ENCODE measurements around the gene ANKRD55. TPM values are rescaled to one million over a fixed set of nuclear protein-coding genes. Genes with fewer than 3 reads are reported as not detected.
"Not testable (repeated sequence)": the region's sequence is repeated elsewhere in the genome, so short reads cannot be mapped to it uniquely, and the experiment has no call there.

The ANKRD55 gene
- total RNA-seq, 2 experiments from 2014 or later = 0.23 to 0.50 TPM

GRCh38 chr5:56156585-56157190 is 76.4 kb downstream of the ANKRD55 start:
- peak; percentile 26 for DNase-seq
- peaks cover 52% of the 10 kb centered on the region for H3K4me1 Mint-ChIP-seq
- H3K27me3 Mint-ChIP-seq, H3K4me3 Mint-ChIP-seq, H3K9me3 Mint-ChIP-seq, H3K36me3 Mint-ChIP-seq: not testable (repeated sequence)
- H3K27ac Mint-ChIP-seq = peak overlapping the region; percentile 76

GRCh38 chr5:56155992-56156584 is 77.0 kb downstream of the ANKRD55 start:
- H3K27me3 Mint-ChIP-seq = no peaks in the 10 kb centered on the region
- no peak for DNase-seq
- no peaks in the 10 kb centered on the region for H3K36me3 Mint-ChIP-seq
- H3K27ac Mint-ChIP-seq = peak overlapping the region; percentile 76
- H3K4me3 Mint-ChIP-seq = no peak overlapping the region
- H3K9me3 Mint-ChIP-seq = no peaks in the 10 kb centered on the region
- H3K4me1 Mint-ChIP-seq = peaks cover 46% of the 10 kb centered on the region

GRCh38 chr5:56154732-56155484 is 78.2 kb downstream of the ANKRD55 start:
- H3K4me3 Mint-ChIP-seq = no peak overlapping the region

GRCh38 chr5:56152437-56152836 is 80.7 kb downstream of the ANKRD55 start:
- no peak for DNase-seq
- H3K4me1 Mint-ChIP-seq = peaks cover 58% of the 10 kb centered on the region
- no peak overlapping the region for H3K4me3 Mint-ChIP-seq
- no peaks in the 10 kb centered on the region for H3K9me3 Mint-ChIP-seq
- no peaks in the 10 kb centered on the region for H3K27me3 Mint-ChIP-seq
- peak overlapping the region; percentile 68 for H3K27ac Mint-ChIP-seq
- H3K36me3 Mint-ChIP-seq = no peaks in the 10 kb centered on the region

More at GRCh38 chr5:56154732-56155484, 78.2 kb downstream of the ANKRD55 start:
- peak; percentile 24 for DNase-seq
- H3K36me3 Mint-ChIP-seq = no peaks in the 10 kb centered on the region
- H3K4me1 Mint-ChIP-seq = peaks cover 45% of the 10 kb centered on the region
- no peaks in the 10 kb centered on the region for H3K27me3 Mint-ChIP-seq
- peak overlapping the region; percentile 42 for H3K27ac Mint-ChIP-seq
- no peaks in the 10 kb centered on the region for H3K9me3 Mint-ChIP-seq

- H3K27ac Mint-ChIP-seq, H3K36me3 Mint-ChIP-seq, H3K4me3 Mint-ChIP-seq, DNase-seq, H3K9me3 Mint-ChIP-seq, H3K27me3 Mint-ChIP-seq: not testable (repeated sequence)
- H3K4me1 Mint-ChIP-seq = peaks cover 46% of the 10 kb centered on the region
Observed at GRCh38 chr5:56150756-56151155, 82.4 kb downstream of the ANKRD55 start.

GRCh38 chr5:56148453-56148971 is 84.6 kb downstream of the ANKRD55 start:
- Mint-ChIP-seq H3K9me3 (no peaks in the 10 kb centered on the region), H3K27me3 (no peaks in the 10 kb centered on the region), H3K27ac (peak overlapping the region; percentile 63), H3K4me3 (no peak overlapping the region), H3K36me3 (no peaks in the 10 kb centered on the region), H3K4me1 (peaks cover 39% of the 10 kb centered on the region)
- DNase-seq = peak; percentile 38

DNA sequence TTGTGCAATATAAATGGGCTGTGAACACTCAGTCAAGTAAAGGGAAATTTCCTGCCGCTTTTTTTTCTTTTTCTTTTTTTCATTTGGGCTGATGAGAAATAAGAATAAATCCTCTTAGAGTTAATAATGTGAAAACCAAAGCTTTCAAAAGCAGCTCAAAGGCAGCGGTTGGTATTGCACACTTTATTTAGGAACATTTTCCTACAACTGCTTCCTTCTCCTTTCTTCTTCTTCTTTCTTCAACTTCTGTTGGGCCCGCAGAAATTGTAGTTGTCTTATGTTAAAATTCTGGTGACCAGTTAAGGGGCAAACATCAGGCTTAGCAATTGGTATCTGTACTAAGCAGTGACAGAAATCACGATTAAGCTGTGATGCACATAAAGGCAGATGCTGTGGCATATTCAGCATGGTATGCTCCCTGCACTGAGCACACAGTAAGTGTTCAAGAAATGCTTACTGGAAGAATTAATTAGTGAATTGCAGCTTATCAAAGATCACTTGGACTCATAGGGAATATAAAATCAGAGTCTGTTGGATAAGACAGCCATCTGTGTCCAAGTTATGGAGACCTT is 85.4 kb downstream of the ANKRD55 start:
- Mint-ChIP-seq H3K4me3 (no peak overlapping the region), H3K36me3 (no peaks in the 10 kb centered on the region), H3K4me1 (peaks cover 45% of the 10 kb centered on the region), H3K9me3 (no peaks in the 10 kb centered on the region), H3K27me3 (no peaks in the 10 kb centered on the region), H3K27ac (peak overlapping the region; percentile 63)
- DNase-seq = no peak

- peaks cover 44% of the 10 kb centered on the region for H3K4me1 Mint-ChIP-seq
- no peaks in the 10 kb centered on the region for H3K36me3 Mint-ChIP-seq
- DNase-seq = no peak
- H3K4me3 Mint-ChIP-seq = no peak overlapping the region
- H3K27ac Mint-ChIP-seq = no peak overlapping the region
- no peaks in the 10 kb centered on the region for H3K27me3 Mint-ChIP-seq
- no peaks in the 10 kb centered on the region for H3K9me3 Mint-ChIP-seq
Observed at GRCh38 chr5:56147106-56147505, 86.0 kb downstream of the ANKRD55 start.

DNA sequence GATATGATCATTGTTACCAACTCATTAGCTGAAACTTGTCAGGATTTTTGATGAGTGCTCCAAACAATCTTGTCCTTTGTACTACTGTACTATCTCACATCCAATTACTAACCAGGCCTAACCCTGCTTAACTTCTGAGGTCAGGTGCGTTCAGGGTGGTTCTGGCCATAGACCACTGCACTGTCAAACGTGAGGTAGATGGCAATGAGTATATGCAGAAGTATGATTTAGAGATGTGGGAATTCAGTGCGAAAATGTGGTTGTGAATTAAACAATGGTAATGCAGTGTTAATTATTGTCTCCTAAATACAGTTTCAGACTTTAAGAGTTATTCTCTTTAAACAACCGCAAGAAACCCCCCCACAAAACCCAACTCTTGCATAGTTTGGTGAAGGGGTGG is 86.5 kb downstream of the ANKRD55 start:
- no peak for DNase-seq
- Mint-ChIP-seq H3K36me3 (no peaks in the 10 kb centered on the region), H3K4me3 (no peak overlapping the region), H3K9me3 (no peaks in the 10 kb centered on the region), H3K27ac (no peak overlapping the region), H3K4me1 (peaks cover 45% of the 10 kb centered on the region), H3K27me3 (no peaks in the 10 kb centered on the region)

GRCh38 chr5:56145511-56145910 is 87.6 kb downstream of the ANKRD55 start:
- H3K36me3 Mint-ChIP-seq = no peaks in the 10 kb centered on the region
- H3K9me3 Mint-ChIP-seq = no peaks in the 10 kb centered on the region
- no peak for DNase-seq
- H3K4me3 Mint-ChIP-seq = no peak overlapping the region
- H3K4me1 Mint-ChIP-seq = peaks cover 49% of the 10 kb centered on the region
- no peak overlapping the region for H3K27ac Mint-ChIP-seq
- no peaks in the 10 kb centered on the region for H3K27me3 Mint-ChIP-seq

GRCh38 chr5:56145106-56145505 is 88.0 kb downstream of the ANKRD55 start:
- Mint-ChIP-seq H3K4me1 (peaks cover 49% of the 10 kb centered on the region), H3K9me3 (no peaks in the 10 kb centered on the region), H3K4me3 (no peak overlapping the region), H3K27ac (no peak overlapping the region), H3K36me3 (no peaks in the 10 kb centered on the region), H3K27me3 (no peaks in the 10 kb centered on the region)
- no peak for DNase-seq

- no peaks in the 10 kb centered on the region for H3K36me3 Mint-ChIP-seq
- H3K4me1 Mint-ChIP-seq = peaks cover 46% of the 10 kb centered on the region
- no peaks in the 10 kb centered on the region for H3K9me3 Mint-ChIP-seq
- no peaks in the 10 kb centered on the region for H3K27me3 Mint-ChIP-seq
- H3K27ac Mint-ChIP-seq = peak overlapping the region; percentile 26
- no peak for DNase-seq
- no peak overlapping the region for H3K4me3 Mint-ChIP-seq
Observed at GRCh38 chr5:56144211-56144610, 88.9 kb downstream of the ANKRD55 start.

GRCh38 chr5:56143373-56143714 is 89.8 kb downstream of the ANKRD55 start:
- no peak for DNase-seq
- Mint-ChIP-seq H3K4me1 (peaks cover 37% of the 10 kb centered on the region), H3K4me3 (no peak overlapping the region), H3K36me3 (no peaks in the 10 kb centered on the region), H3K27ac (no peak overlapping the region), H3K27me3 (no peaks in the 10 kb centered on the region), H3K9me3 (no peaks in the 10 kb centered on the region)

GRCh38 chr5:56142614-56143372 is 90.3 kb downstream of the ANKRD55 start:
- H3K4me3 Mint-ChIP-seq = no peak overlapping the region
- DNase-seq = peak; percentile 12
- H3K27ac Mint-ChIP-seq = peak overlapping the region; percentile 65

DNA sequence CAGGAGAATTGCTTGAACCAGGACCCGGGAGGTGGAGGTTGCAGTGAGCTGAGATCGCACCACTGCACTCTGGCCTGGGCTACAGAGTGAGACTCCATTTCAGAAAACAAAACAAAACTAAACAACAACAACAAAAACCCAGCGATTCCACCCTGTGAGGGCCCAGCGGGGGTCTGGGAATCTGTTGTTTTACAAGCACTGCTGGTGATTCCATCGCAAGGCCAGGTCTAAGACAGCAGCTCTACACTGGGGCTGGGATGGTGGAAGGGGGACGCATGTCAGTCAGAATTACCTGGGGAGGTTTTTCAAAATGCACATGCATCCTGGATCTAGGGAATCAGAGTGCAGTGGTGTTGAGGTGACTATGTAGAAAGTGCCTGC is 90.9 kb downstream of the ANKRD55 start:
- Mint-ChIP-seq H3K27ac (peak overlapping the region; percentile 30), H3K9me3 (no peaks in the 10 kb centered on the region), H3K36me3 (no peaks in the 10 kb centered on the region), H3K4me1 (peaks cover 33% of the 10 kb centered on the region), H3K27me3 (no peaks in the 10 kb centered on the region), H3K4me3 (no peak overlapping the region)
- DNase-seq = no peak

More at GRCh38 chr5:56142614-56143372, 90.3 kb downstream of the ANKRD55 start:
- no peaks in the 10 kb centered on the region for H3K36me3 Mint-ChIP-seq
- no peaks in the 10 kb centered on the region for H3K9me3 Mint-ChIP-seq
- H3K4me1 Mint-ChIP-seq = peaks cover 33% of the 10 kb centered on the region
- H3K27me3 Mint-ChIP-seq = no peaks in the 10 kb centered on the region
